HG02840 (cell line): ENCODE data around the gene USHBP1.

Source experiments
- ATAC-seq: cut with Tn5 transposase; IDR thresholded peaks from one replicate; pipeline ENCODE4 v1.9.1; 2021; ENCODE audit warnings: mild to moderate bottlenecking, moderate library complexity, moderate number of reproducible peaks; ENCODE audit not compliant: unreplicated experiment, low FRiP score

Gene USHBP1

GRCh38 chr19:17242431-17243208 lies 21.9 kb downstream of the USHBP1 start:
- ATAC-seq: no peak

GRCh38 chr19:17240826-17241399 lies 23.6 kb downstream of the USHBP1 start:
- ATAC-seq: no peak

GRCh38 chr19:17240062-17240752 lies 24.3 kb downstream of the USHBP1 start:
- ATAC-seq: no peak

- ATAC-seq: no peak
Observed at GRCh38 chr19:17237747-17238706, 26.5 kb downstream of the USHBP1 start.

GRCh38 chr19:17236811-17237543 lies 27.6 kb downstream of the USHBP1 start:
- no peak for ATAC-seq

GRCh38 chr19:17235971-17236777 lies 28.4 kb downstream of the USHBP1 start:
- ATAC-seq: no peak

- ATAC-seq: peak; percentile 50
Observed at GRCh38 chr19:17235300-17235970, 29.1 kb downstream of the USHBP1 start.

- ATAC-seq: peak; percentile 50
Observed at GRCh38 chr19:17234911-17235299, 29.6 kb downstream of the USHBP1 start.

- ATAC-seq: no peak
Observed at GRCh38 chr19:17232258-17232657, 32.3 kb downstream of the USHBP1 start.

- no peak for ATAC-seq
Observed at GRCh38 chr19:17229890-17230289, 34.7 kb downstream of the USHBP1 start.

- no peak for ATAC-seq
Observed at GRCh38 chr19:17227798-17228367, 36.7 kb downstream of the USHBP1 start.

GRCh38 chr19:17226002-17226933 lies 38.3 kb downstream of the USHBP1 start, which contains the start of gene OCEL1:
OCEL1 (plus strand) TSS chr19:17226226; CDS start chr19:17226248, 22 bp downstream.
- ATAC-seq: peak; percentile 93

GRCh38 chr19:17225053-17225452 lies 39.5 kb downstream of the USHBP1 start:
- ATAC-seq: no peak

GRCh38 chr19:17220207-17220758 lies 44.3 kb downstream of the USHBP1 start:
- no peak for ATAC-seq

GRCh38 chr19:17219286-17219685 lies 45.3 kb downstream of the USHBP1 start:
- ATAC-seq: no peak

GRCh38 chr19:17216058-17216670 lies 48.4 kb downstream of the USHBP1 start:
- no peak for ATAC-seq
